Dermis blood vessel endothelial cell (primary cell): Measurements from ENCODE around the gene CAMK2N2. TPM values are rescaled to one million over a fixed set of nuclear protein-coding genes. Genes with fewer than 3 reads are reported as not detected.

Source experiments
- DNase-seq: peaks from one replicate; pipeline ENCODE4 v3.0.0; 2010
- total RNA-seq: library from RNA; depleted of rRNA; stranded (reverse); fragments of >200 nt; gene quantifications from 2 replicates; pipeline ENCODE4 v1.2.3, GENCODE V29; 2014

The CAMK2N2 gene
- not detected in 2 replicates for total RNA-seq

- peak; percentile 35 for DNase-seq
Measured at GRCh38 chr3:184261270-184261853, at the start of gene CAMK2N2. Gene CAMK2N2, minus strand, starts transcription at chr3:184261553. Its CDS starts 268 bp downstream, at chr3:184261285.

GRCh38 chr3:184308744-184309143, 47.4 kb upstream of the CAMK2N2 start:
- DNase-seq: no peak

GRCh38 chr3:184307915-184308314, 46.6 kb upstream of the CAMK2N2 start:
- no peak for DNase-seq

GRCh38 chr3:184306341-184306972, 45.1 kb upstream of the CAMK2N2 start:
- DNase-seq: no peak

GRCh38 chr3:184305577-184305976, 44.2 kb upstream of the CAMK2N2 start:
- DNase-seq: peak; percentile 59

- DNase-seq: peak; percentile 60
Measured at GRCh38 chr3:184300378-184300720, 39.0 kb upstream of the CAMK2N2 start.

- peak; percentile 51 for DNase-seq
Measured at GRCh38 chr3:184299488-184300377, 38.4 kb upstream of the CAMK2N2 start.

- DNase-seq: peak; percentile 97
Measured at GRCh38 chr3:184298759-184299487, 37.6 kb upstream of the CAMK2N2 start, which contains the start of gene PSMD2. Gene PSMD2, plus strand, starts transcription at chr3:184299241. Its CDS starts 26 bp downstream, at chr3:184299267.

- DNase-seq: no peak
Measured at GRCh38 chr3:184296616-184297015, 35.3 kb upstream of the CAMK2N2 start.

- DNase-seq: no peak
Measured at GRCh38 chr3:184295771-184296170, 34.4 kb upstream of the CAMK2N2 start.

- no peak for DNase-seq
Measured at GRCh38 chr3:184291738-184292445, 30.5 kb upstream of the CAMK2N2 start.

- no peak for DNase-seq
Measured at GRCh38 chr3:184291044-184291737, 29.8 kb upstream of the CAMK2N2 start.

GRCh38 chr3:184290331-184290730, 29.0 kb upstream of the CAMK2N2 start:
- DNase-seq: no peak

GRCh38 chr3:184289426-184289938, 28.1 kb upstream of the CAMK2N2 start:
- DNase-seq: peak; percentile 72

- peak; percentile 91 for DNase-seq
Measured at GRCh38 chr3:184284696-184285095, 23.3 kb upstream of the CAMK2N2 start.

GRCh38 chr3:184283681-184284080, 22.3 kb upstream of the CAMK2N2 start:
- no peak for DNase-seq

GRCh38 chr3:184282941-184283340, 21.6 kb upstream of the CAMK2N2 start:
- DNase-seq: no peak

- no peak for DNase-seq
Measured at GRCh38 chr3:184277366-184277765, 16.0 kb upstream of the CAMK2N2 start.

GRCh38 chr3:184275961-184276910, 14.9 kb upstream of the CAMK2N2 start, which contains the start of gene ECE2:
Gene ECE2, plus strand, starts transcription at chr3:184276022. Its CDS starts 132 bp downstream, at chr3:184276154.
- DNase-seq: no peak

GRCh38 chr3:184275381-184275701, 14.0 kb upstream of the CAMK2N2 start:
- DNase-seq: no peak
